GM12873 (cell line): ENCODE measurements around the gene LIG1.

Experiments used
- CTCF ChIP-seq: IDR thresholded peaks from 2 replicates; pipeline ENCODE4 v1.5.1; 2012; ENCODE audit warnings: low read depth, mild to moderate bottlenecking, moderate library complexity, low read length, control low read depth; ENCODE audit not compliant: insufficient read depth; ENCODE audit errors: missing control alignments

LIG1 gene

GRCh38 chr19:48169939-48170803 is at the start of gene LIG1, which contains the start of gene ZSWIM9:
LIG1 (minus strand) TSS chr19:48170344; CDS start chr19:48165566, 4,778 bp downstream.
ZSWIM9 (plus strand) TSS chr19:48170680; CDS start chr19:48171803, 1,123 bp downstream.
- TF ChIP-seq CTCF = no peak

GRCh38 chr19:48218997-48219396 is 48.9 kb upstream of the LIG1 start:
- no peak for TF ChIP-seq CTCF

GRCh38 chr19:48216933-48217332 is 46.8 kb upstream of the LIG1 start:
- no peak for TF ChIP-seq CTCF

GRCh38 chr19:48213959-48214358 is 43.8 kb upstream of the LIG1 start:
- TF ChIP-seq CTCF = no peak

GRCh38 chr19:48210005-48210404 is 39.9 kb upstream of the LIG1 start:
- TF ChIP-seq CTCF = no peak

- no peak for TF ChIP-seq CTCF
Measured at GRCh38 chr19:48206397-48207093, 36.4 kb upstream of the LIG1 start.
